SK-N-MC (cell line): ENCODE results near the gene MAML3.

Experiments used
- EZH2 ChIP-seq: fragments of 200-600 bp; sonication (generic); IDR thresholded peaks from one replicate; pipeline ENCODE4 v1.6.1; 2017; ENCODE audit warnings: antibody characterized with exemption
- POLR2AphosphoS5 ChIP-seq: IDR thresholded peaks from 2 replicates; pipeline ENCODE4 v1.6.1; 2012; ENCODE audit warnings: mild to moderate bottlenecking, low read depth, low read length, borderline replicate concordance

GRCh38 chr4:139689093-139689722 lies 464.8 kb downstream of the MAML3 start:
- no peak for TF ChIP-seq EZH2
- TF ChIP-seq POLR2AphosphoS5 = no peak
